SK-N-SH treated with all-trans-retinoic acid at 6 μM for 48 hours (cell line): ENCODE data around the gene FRMD8.

Experiments used
- ESRRG ChIP-seq: fragments of 250-450 bp; sonication (Bioruptor Pico); IDR thresholded peaks from 2 replicates; pipeline ENCODE4 v1.6.1; 2021; ENCODE audit warnings: mild to moderate bottlenecking
- GLIS3 ChIP-seq: fragments of 250-450 bp; sonication (Bioruptor Pico); IDR thresholded peaks from 2 replicates; pipeline ENCODE4 v1.5.0; 2020; ENCODE audit warnings: mild to moderate bottlenecking, moderate library complexity
- PPARA ChIP-seq: fragments of 250-450 bp; sonication (Bioruptor Pico); IDR thresholded peaks from 2 replicates; pipeline ENCODE4 v1.5.0; 2020; ENCODE audit warnings: mild to moderate bottlenecking, borderline replicate concordance
- ZC3H10 ChIP-seq: fragments of 250-450 bp; sonication (Bioruptor Pico); IDR thresholded peaks from 2 replicates; pipeline ENCODE4 v1.5.1; 2021; ENCODE audit warnings: mild to moderate bottlenecking, moderate library complexity
- ZFP30 ChIP-seq: fragments of 450-650 bp; formaldehyde crosslinking; IDR thresholded peaks from 2 replicates; pipeline ENCODE4 v1.5.0; 2022; ENCODE audit warnings: mild to moderate bottlenecking, moderate library complexity
- ZNF565 ChIP-seq: fragments of 450-650 bp; formaldehyde crosslinking; conservative IDR thresholded peaks from 2 replicates; pipeline ENCODE4 v1.5.0; 2020; ENCODE audit warnings: low read depth, mild to moderate bottlenecking, moderate library complexity
- TF ChIP-seq, protein P1 (sequence below): fragments of 250-450 bp; sonication (Bioruptor Pico); IDR thresholded peaks from 2 replicates; pipeline ENCODE4 v1.8.0; 2020; ENCODE audit warnings: mild to moderate bottlenecking, moderate library complexity, borderline replicate concordance

- TF ChIP-seq ZFP30 (CRISPR knock-in tag) (no peak), ZC3H10 (CRISPR knock-in tag) (no peak), ZNF565 (CRISPR knock-in tag) (no peak), PPARA (CRISPR knock-in tag) (no peak), GLIS3 (CRISPR knock-in tag) (no peak), ESRRG (CRISPR knock-in tag) (no peak)
- TF ChIP-seq, protein P1, sequence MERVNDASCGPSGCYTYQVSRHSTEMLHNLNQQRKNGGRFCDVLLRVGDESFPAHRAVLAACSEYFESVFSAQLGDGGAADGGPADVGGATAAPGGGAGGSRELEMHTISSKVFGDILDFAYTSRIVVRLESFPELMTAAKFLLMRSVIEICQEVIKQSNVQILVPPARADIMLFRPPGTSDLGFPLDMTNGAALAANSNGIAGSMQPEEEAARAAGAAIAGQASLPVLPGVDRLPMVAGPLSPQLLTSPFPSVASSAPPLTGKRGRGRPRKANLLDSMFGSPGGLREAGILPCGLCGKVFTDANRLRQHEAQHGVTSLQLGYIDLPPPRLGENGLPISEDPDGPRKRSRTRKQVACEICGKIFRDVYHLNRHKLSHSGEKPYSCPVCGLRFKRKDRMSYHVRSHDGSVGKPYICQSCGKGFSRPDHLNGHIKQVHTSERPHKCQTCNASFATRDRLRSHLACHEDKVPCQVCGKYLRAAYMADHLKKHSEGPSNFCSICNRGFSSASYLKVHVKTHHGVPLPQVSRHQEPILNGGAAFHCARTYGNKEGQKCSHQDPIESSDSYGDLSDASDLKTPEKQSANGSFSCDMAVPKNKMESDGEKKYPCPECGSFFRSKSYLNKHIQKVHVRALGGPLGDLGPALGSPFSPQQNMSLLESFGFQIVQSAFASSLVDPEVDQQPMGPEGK (CRISPR knock-in tag), result no peak
Measured at GRCh38 chr11:65392186-65392829, 5.9 kb downstream of the FRMD8 start.
